HCT116 (cell line): ENCODE data around the gene DIP2B. TPM values are rescaled to one million over a fixed set of nuclear protein-coding genes. Genes with fewer than 3 reads are reported as not detected.

Experiments
- ATAC-seq: fragments of 200-7000 bp; cut with Tn5 transposase; 2 replicates; pipeline ENCODE4 v1.9.1; 2020; ENCODE audit warnings: mild to moderate bottlenecking, moderate library complexity
- BruUV-seq: library from RNA; stranded (reverse); fragments of 400-500 nt; replicated peaks from 2 replicates; lab custom pipeline; 2021; lab: Mats Ljungman, UMichigan
- CTCF ChIA-PET: fragments of 300-600 bp; sonication (Branson Sonifier 250); formaldehyde crosslinking; loops from one replicate; lab custom pipeline; 2021; ENCODE audit warnings: antibody characterized with exemption; lab: Charles Lee
- POLR2A ChIA-PET: fragments of 300-600, 350-600 bp; sonication (Branson Sonifier 250); formaldehyde crosslinking; loops from one replicate; lab custom pipeline; 2021; ENCODE audit warnings: antibody characterized with exemption; lab: Charles Lee
- RAD21 ChIA-PET, 2 experiments: fragments of 300-600 bp; sonication (Branson Sonifier 250); formaldehyde crosslinking; loops; one replicate each; lab custom pipeline; 2023; ENCODE audit warnings: low total read pairs in 2 of 2; ENCODE audit not compliant: uncharacterized antibody in 2 of 2, unreplicated experiment in 2 of 2, low non-redundant PET in 1 of 2; lab: Charles Lee
- DNase-seq: peaks from one replicate; pipeline ENCODE4 v3.0.0-alpha.2; 2010; ENCODE audit warnings: low read depth, low spot score
- H2AFZ ChIP-seq: fragments of 200-600 bp; shearing (Covaris generic), sonication (generic); 2 replicates; pipeline ENCODE4 v1.6.1; 2017; ENCODE audit warnings: low read depth, mixed run types, mixed read lengths, antibody characterized with exemption, low read length; ENCODE audit not compliant: poor library complexity, severe bottlenecking
- H3K27ac ChIP-seq: 2 replicates; pipeline ENCODE4 v1.5.1; 2012; ENCODE audit warnings: low read depth, low read length
- H3K27me3 ChIP-seq: fragments of 200-600 bp; sonication (generic); 2 replicates; pipeline ENCODE4 v1.6.1; 2016; ENCODE audit warnings: mixed run types, low read length, mixed read lengths; ENCODE audit not compliant: insufficient read depth
- H3K36me3 ChIP-seq, 2 experiments: fragments of 200-500 bp in 1 of 2; fragments of 200-600 bp in 1 of 2; sonication (Bioruptor generic) in 1 of 2; sonication (generic) in 1 of 2; 2 replicates each; pipeline versions ENCODE4 v1.5.1 to v1.6.1; 2014 to 2016; ENCODE audit warnings: low read length in 2 of 2, inconsistent platforms in 1 of 2, mixed read lengths in 1 of 2, mixed run types in 1 of 2; ENCODE audit not compliant: insufficient read depth in 2 of 2, control insufficient read depth in 1 of 2
- H3K4me1 ChIP-seq, 2 experiments: fragments of 200-600 bp in 1 of 2; sonication (generic) in 1 of 2; 2 replicates each; pipeline versions ENCODE4 v1.5.1 to v1.6.1; 2012 to 2017; ENCODE audit warnings: low read length in 2 of 2, inconsistent platforms in 1 of 2, mild to moderate bottlenecking in 1 of 2, mixed read lengths in 1 of 2, mixed run types in 1 of 2, moderate library complexity in 1 of 2; ENCODE audit not compliant: insufficient read depth in 2 of 2, control insufficient read depth in 1 of 2
- H3K4me2 ChIP-seq: fragments of 200-600 bp; sonication (generic); 2 replicates; pipeline ENCODE4 v1.6.1; 2017; ENCODE audit warnings: mixed run types, low read length, mixed read lengths
- H3K4me3 ChIP-seq, 2 experiments: fragments of 200-600 bp in 1 of 2; sonication (generic) in 1 of 2; replicated peaks in 1 of 2; 2 replicates each; pipeline ENCODE4 v1.5.1; 2011 to 2016; ENCODE audit warnings: low read length in 2 of 2, control low read depth in 1 of 2, low read depth in 1 of 2, mild to moderate bottlenecking in 1 of 2, mixed read lengths in 1 of 2, mixed run types in 1 of 2
- H3K79me2 ChIP-seq: fragments of 200-600 bp; sonication (generic); 2 replicates; pipeline ENCODE4 v1.6.1; 2017; ENCODE audit warnings: mild to moderate bottlenecking, mixed run types, low read length, moderate library complexity, mixed read lengths; ENCODE audit not compliant: insufficient read depth
- H3K9ac ChIP-seq: fragments of 200-600 bp; sonication (generic); 2 replicates; pipeline ENCODE4 v1.6.1; 2016; ENCODE audit warnings: low read length, mixed read lengths
- H3K9me2 ChIP-seq: fragments of 200-600 bp; sonication (generic), shearing (Covaris generic); 2 replicates; pipeline ENCODE4 v1.6.1; 2017; ENCODE audit warnings: mixed run types, mild to moderate bottlenecking, moderate library complexity; ENCODE audit not compliant: insufficient read depth
- H3K9me3 ChIP-seq, 2 experiments: fragments of 200-500 bp in 1 of 2; fragments of 200-600 bp in 1 of 2; sonication (Bioruptor generic) in 1 of 2; sonication (generic) in 1 of 2; 2 replicates each; pipeline ENCODE4 v1.6.1; 2014 to 2017; ENCODE audit warnings: low read length in 2 of 2, mixed read lengths in 2 of 2, inconsistent platforms in 1 of 2, low read depth in 1 of 2, mild to moderate bottlenecking in 1 of 2, mixed run types in 1 of 2, moderate library complexity in 1 of 2; ENCODE audit not compliant: control insufficient read depth in 1 of 2, insufficient read depth in 1 of 2
- H4K20me1 ChIP-seq: fragments of 200-600 bp; sonication (generic), shearing (Covaris generic); 2 replicates; pipeline ENCODE4 v1.6.1; 2017; ENCODE audit warnings: mixed run types, mild to moderate bottlenecking, moderate library complexity; ENCODE audit not compliant: insufficient read depth
- CEBPB ChIP-seq: IDR thresholded peaks from 2 replicates; pipeline ENCODE4 v1.6.1; 2012; ENCODE audit warnings: low read depth
- EGR1 ChIP-seq: IDR thresholded peaks from 2 replicates; pipeline ENCODE4 v1.6.1; 2012; ENCODE audit warnings: low read depth
- ELF1 ChIP-seq: IDR thresholded peaks from 2 replicates; pipeline ENCODE4 v1.6.1; 2012; ENCODE audit warnings: low read depth, borderline replicate concordance
- EZH2phosphoT487 ChIP-seq: fragments of 200-600 bp; IDR thresholded peaks from 2 replicates; pipeline ENCODE4 v1.6.1; 2018; ENCODE audit warnings: antibody characterized with exemption, borderline replicate concordance
- FOSL1 ChIP-seq: IDR thresholded peaks from 2 replicates; pipeline ENCODE4 v1.6.1; 2012; ENCODE audit warnings: low read depth
- JUND ChIP-seq: IDR thresholded peaks from 2 replicates; pipeline ENCODE4 v1.6.1; 2012
- POLR2A ChIP-seq: IDR thresholded peaks from 2 replicates; pipeline ENCODE4 v1.7.0; 2011; ENCODE audit warnings: borderline replicate concordance; ENCODE audit not compliant: insufficient read depth, insufficient read length; ENCODE audit errors: extremely low read depth
- RAD21 ChIP-seq: IDR thresholded peaks from 2 replicates; pipeline ENCODE4 v1.6.1; 2012; ENCODE audit warnings: low read depth, mild to moderate bottlenecking
- SP1 ChIP-seq: IDR thresholded peaks from 2 replicates; pipeline ENCODE4 v1.6.1; 2012; ENCODE audit warnings: low read depth
- SRF ChIP-seq: IDR thresholded peaks from 2 replicates; pipeline ENCODE4 v1.6.1; 2012; ENCODE audit warnings: low read depth
- ZFX ChIP-seq: fragments of 450-650 bp; IDR thresholded peaks from 2 replicates; pipeline ENCODE4 v1.6.1; 2017
- ZNF274 ChIP-seq: fragments of 200-500 bp; sonication (Bioruptor generic); IDR thresholded peaks from 2 replicates; pipeline ENCODE4 v1.6.1; 2014; ENCODE audit warnings: mild to moderate bottlenecking, low read depth, low read length, inconsistent platforms
- intact Hi-C: fragments of 100-400 bp; cut with micrococcal nuclease; formaldehyde crosslinking; loops from 2 replicates; pipeline ENCODE4 v1.10.0; 2022
- total RNA-seq: library from RNA; stranded (reverse); gene quantifications from one replicate; pipeline ENCODE4 v1.2.1, GENCODE V29; 2021; ENCODE audit not compliant: unreplicated experiment
- TF ChIP-seq, protein P1 (sequence below): IDR thresholded peaks from 2 replicates; pipeline ENCODE4 v1.6.1; 2011; ENCODE audit warnings: mild to moderate bottlenecking, low read length, moderate library complexity; ENCODE audit not compliant: insufficient replicate concordance; ENCODE audit errors: extremely low read depth
- TF ChIP-seq, protein P2 (sequence below), 3 experiments: fragments of 200-600 bp in 1 of 3; sonication (generic) in 1 of 3; IDR thresholded peaks in 2 of 3; conservative IDR thresholded peaks in 1 of 3; 2 replicates each; pipeline ENCODE4 v1.5.1; 2012 to 2017; ENCODE audit warnings: low read depth in 2 of 3, low read length in 2 of 3, antibody characterized with exemption in 1 of 3, borderline replicate concordance in 1 of 3, control low read depth in 1 of 3, mild to moderate bottlenecking in 1 of 3, mixed read lengths in 1 of 3, mixed run types in 1 of 3, moderate library complexity in 1 of 3; ENCODE audit not compliant: insufficient read depth in 1 of 3
- TF ChIP-seq, protein P3 (sequence below): IDR thresholded peaks from 2 replicates; pipeline ENCODE4 v1.6.1; 2012; ENCODE audit warnings: low read depth
- TF ChIP-seq, protein P4 (sequence below): IDR thresholded peaks from 2 replicates; pipeline ENCODE4 v1.6.1; 2012

Gene DIP2B
- total RNA-seq, 1 experiment from 2014 or later = 32.3 TPM

DNA sequence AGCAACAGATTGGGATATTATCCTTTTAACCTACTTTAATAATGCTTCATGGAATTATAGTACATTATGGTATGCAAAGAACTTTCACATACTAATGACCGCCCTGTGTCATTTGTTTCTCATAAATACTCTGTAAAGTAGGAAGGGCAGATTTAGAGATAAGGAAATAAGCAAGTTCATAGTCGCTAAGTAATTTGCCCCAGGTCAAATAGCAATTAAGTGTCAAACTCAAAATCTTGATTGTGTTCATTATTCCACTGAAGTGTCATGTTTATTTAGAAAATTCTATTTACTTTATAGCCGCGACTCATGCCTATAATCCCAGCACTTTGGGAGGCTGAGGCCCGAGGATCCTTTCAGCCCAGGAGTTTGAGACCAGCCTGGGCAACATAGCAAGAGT, 160.4 kb downstream of the DIP2B start (continued):
- TF ChIP-seq, protein P1, sequence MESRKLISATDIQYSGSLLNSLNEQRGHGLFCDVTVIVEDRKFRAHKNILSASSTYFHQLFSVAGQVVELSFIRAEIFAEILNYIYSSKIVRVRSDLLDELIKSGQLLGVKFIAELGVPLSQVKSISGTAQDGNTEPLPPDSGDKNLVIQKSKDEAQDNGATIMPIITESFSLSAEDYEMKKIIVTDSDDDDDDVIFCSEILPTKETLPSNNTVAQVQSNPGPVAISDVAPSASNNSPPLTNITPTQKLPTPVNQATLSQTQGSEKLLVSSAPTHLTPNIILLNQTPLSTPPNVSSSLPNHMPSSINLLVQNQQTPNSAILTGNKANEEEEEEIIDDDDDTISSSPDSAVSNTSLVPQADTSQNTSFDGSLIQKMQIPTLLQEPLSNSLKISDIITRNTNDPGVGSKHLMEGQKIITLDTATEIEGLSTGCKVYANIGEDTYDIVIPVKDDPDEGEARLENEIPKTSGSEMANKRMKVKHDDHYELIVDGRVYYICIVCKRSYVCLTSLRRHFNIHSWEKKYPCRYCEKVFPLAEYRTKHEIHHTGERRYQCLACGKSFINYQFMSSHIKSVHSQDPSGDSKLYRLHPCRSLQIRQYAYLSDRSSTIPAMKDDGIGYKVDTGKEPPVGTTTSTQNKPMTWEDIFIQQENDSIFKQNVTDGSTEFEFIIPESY = no peak
- TF ChIP-seq, protein P2, sequence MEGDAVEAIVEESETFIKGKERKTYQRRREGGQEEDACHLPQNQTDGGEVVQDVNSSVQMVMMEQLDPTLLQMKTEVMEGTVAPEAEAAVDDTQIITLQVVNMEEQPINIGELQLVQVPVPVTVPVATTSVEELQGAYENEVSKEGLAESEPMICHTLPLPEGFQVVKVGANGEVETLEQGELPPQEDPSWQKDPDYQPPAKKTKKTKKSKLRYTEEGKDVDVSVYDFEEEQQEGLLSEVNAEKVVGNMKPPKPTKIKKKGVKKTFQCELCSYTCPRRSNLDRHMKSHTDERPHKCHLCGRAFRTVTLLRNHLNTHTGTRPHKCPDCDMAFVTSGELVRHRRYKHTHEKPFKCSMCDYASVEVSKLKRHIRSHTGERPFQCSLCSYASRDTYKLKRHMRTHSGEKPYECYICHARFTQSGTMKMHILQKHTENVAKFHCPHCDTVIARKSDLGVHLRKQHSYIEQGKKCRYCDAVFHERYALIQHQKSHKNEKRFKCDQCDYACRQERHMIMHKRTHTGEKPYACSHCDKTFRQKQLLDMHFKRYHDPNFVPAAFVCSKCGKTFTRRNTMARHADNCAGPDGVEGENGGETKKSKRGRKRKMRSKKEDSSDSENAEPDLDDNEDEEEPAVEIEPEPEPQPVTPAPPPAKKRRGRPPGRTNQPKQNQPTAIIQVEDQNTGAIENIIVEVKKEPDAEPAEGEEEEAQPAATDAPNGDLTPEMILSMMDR (IDR thresholded peaks at IDR 0.05 in 2 of 3, conservative IDR thresholded peaks at IDR 0.05 in 1 of 3; ENCODE audit: borderline replicate concordance in 1 of 3, insufficient read depth in 1 of 3, low read depth in 2 of 3, low read length in 2 of 3) = no peak

- no peaks in the 10 kb centered on the region for H3K9me3 ChIP-seq
- H3K27me3 ChIP-seq = no peaks in the 10 kb centered on the region
- H3K9me2 ChIP-seq = no peaks in the 10 kb centered on the region
- no peak overlapping the region for H3K27ac ChIP-seq
- no peaks in the 10 kb centered on the region for H3K36me3 ChIP-seq
- ATAC-seq = no peak
- DNase-seq = no peak
- H4K20me1 ChIP-seq = 0 out of 2 replicates have a peak, but pooled peaks cover 7% of the 10 kb centered on the region
- intact Hi-C loops = loop anchor here (5.0 kb wide), 1 partner anchor 37 kb away; no protein-coding TSS in a partner anchor
- H3K4me1 ChIP-seq = 0 out of 4 replicates have a peak, but pooled peaks cover 0 to 4% of the 10 kb centered on the region in 2 experiments
- H3K79me2 ChIP-seq = no peaks in the 10 kb centered on the region
- H2AFZ ChIP-seq = no peak overlapping the region
- RAD21 ChIA-PET = no interaction called here
- CTCF ChIA-PET = no interaction called here
- H3K4me3 ChIP-seq = no peak overlapping the region
- POLR2A ChIA-PET = no interaction called here
- no TSS peak for BruUV-seq
- no peak overlapping the region for H3K4me2 ChIP-seq
- H3K9ac ChIP-seq = no peak overlapping the region
- TF ChIP-seq POLR2A (no peak), SRF (no peak), ELF1 (no peak), JUND (no peak), EGR1 (no peak), EZH2phosphoT487 (no peak), ZFX (no peak), CEBPB (no peak), ZNF274 (no peak), RAD21 (no peak), SP1 (no peak), FOSL1 (no peak)
- TF ChIP-seq, protein P3, sequence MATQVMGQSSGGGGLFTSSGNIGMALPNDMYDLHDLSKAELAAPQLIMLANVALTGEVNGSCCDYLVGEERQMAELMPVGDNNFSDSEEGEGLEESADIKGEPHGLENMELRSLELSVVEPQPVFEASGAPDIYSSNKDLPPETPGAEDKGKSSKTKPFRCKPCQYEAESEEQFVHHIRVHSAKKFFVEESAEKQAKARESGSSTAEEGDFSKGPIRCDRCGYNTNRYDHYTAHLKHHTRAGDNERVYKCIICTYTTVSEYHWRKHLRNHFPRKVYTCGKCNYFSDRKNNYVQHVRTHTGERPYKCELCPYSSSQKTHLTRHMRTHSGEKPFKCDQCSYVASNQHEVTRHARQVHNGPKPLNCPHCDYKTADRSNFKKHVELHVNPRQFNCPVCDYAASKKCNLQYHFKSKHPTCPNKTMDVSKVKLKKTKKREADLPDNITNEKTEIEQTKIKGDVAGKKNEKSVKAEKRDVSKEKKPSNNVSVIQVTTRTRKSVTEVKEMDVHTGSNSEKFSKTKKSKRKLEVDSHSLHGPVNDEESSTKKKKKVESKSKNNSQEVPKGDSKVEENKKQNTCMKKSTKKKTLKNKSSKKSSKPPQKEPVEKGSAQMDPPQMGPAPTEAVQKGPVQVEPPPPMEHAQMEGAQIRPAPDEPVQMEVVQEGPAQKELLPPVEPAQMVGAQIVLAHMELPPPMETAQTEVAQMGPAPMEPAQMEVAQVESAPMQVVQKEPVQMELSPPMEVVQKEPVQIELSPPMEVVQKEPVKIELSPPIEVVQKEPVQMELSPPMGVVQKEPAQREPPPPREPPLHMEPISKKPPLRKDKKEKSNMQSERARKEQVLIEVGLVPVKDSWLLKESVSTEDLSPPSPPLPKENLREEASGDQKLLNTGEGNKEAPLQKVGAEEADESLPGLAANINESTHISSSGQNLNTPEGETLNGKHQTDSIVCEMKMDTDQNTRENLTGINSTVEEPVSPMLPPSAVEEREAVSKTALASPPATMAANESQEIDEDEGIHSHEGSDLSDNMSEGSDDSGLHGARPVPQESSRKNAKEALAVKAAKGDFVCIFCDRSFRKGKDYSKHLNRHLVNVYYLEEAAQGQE = no peak
- TF ChIP-seq, protein P1 = no peak
- TF ChIP-seq, protein P4, sequence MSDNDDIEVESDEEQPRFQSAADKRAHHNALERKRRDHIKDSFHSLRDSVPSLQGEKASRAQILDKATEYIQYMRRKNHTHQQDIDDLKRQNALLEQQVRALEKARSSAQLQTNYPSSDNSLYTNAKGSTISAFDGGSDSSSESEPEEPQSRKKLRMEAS = no peak
Measured at GRCh38 chr12:50665609-50666008, 160.8 kb downstream of the DIP2B start.
